ENCODE results near the gene IPO4.

IPO4 gene

DNA sequence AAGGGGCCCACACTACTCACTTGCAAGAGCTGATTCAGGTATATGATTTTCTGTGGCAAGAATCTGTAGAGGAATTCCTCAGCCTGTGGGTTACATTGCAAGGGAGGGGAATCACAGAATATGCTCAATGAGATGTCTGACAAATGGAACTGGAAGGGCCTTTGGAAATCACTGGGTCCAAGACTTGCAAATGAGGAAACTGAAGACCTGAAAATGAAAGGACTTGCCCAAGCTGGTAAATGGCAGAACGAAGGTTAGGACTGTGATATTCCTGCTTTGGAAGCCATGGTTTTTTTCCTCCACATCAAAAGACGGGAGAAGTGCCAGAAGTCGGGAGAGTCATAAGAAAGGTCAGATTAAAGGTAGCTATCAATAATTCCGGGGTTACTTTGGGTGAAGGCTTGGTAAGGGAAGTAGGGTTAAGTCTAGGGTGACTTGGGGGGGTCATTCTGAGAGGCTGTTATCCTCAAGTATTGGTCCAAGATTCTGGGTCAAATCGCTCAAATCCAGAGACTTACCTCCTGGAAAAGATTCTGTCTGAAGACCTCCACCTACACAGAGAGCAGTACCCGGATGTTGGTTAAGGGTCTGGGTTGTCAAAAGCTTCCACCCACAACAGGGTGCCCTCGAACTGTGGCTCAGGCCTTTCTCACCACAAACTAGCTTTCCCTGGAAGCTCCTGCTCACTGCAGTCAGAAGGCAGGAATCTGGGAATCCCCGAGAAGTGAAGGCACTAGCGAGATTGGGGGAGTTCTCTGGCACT is 42.7 kb downstream of the IPO4 start:
- peak overlapping the region; percentile 90 for H3K4me3 ChIP-seq (replicated peaks; ENCODE audit: low read depth, low read length)
- DNase-seq (ENCODE audit: low read depth) = no peak
- TF ChIP-seq, protein P1, sequence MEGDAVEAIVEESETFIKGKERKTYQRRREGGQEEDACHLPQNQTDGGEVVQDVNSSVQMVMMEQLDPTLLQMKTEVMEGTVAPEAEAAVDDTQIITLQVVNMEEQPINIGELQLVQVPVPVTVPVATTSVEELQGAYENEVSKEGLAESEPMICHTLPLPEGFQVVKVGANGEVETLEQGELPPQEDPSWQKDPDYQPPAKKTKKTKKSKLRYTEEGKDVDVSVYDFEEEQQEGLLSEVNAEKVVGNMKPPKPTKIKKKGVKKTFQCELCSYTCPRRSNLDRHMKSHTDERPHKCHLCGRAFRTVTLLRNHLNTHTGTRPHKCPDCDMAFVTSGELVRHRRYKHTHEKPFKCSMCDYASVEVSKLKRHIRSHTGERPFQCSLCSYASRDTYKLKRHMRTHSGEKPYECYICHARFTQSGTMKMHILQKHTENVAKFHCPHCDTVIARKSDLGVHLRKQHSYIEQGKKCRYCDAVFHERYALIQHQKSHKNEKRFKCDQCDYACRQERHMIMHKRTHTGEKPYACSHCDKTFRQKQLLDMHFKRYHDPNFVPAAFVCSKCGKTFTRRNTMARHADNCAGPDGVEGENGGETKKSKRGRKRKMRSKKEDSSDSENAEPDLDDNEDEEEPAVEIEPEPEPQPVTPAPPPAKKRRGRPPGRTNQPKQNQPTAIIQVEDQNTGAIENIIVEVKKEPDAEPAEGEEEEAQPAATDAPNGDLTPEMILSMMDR (IDR thresholded peaks at IDR 0.05; ENCODE audit: low read length, missing control alignments) = no peak

DNA sequence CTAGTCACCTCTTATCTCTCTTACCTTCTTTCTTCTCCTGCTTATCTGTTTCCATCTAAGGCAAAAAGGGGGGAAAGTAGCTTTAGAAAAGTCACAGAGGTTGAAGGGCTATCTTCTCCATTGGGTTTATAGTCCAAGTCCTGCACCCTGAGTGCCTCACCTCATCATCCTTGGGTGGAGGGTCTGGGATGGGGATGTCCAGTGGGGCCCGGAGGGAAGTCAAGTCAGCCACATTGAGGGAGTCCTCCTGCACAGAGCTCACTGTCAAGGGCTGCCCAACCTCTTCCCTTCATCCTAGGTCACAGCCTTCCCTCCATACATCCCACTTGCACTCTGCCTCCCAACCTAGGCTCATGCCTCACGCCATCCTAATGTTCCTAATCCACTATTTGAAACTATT is 43.4 kb downstream of the IPO4 start:
- DNase-seq (ENCODE audit: low read depth) = no peak
- peak overlapping the region; percentile 7 for H3K4me3 ChIP-seq (replicated peaks; ENCODE audit: low read depth, low read length)
- TF ChIP-seq, protein P1 (IDR thresholded peaks at IDR 0.05; ENCODE audit: low read length, missing control alignments) = no peak

DNA sequence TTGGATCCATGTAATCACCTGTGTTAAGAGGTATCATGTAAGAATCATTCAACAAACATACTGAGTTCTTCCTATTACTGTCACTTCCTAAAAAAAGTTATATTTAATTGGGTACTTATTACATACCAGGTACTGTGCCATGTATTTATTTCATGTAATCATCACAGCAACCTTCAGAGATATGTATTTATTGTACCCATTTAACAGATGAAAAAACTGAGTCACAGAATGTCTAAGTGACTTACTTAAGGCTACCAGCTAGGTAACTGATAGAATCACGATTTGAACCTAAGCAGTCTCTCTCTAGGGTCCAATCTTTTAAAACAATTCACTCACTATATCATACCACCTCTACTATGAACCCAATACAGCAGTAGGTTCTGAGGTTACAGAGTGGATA is 44.2 kb downstream of the IPO4 start:
- no peak for DNase-seq (ENCODE audit: low read depth)
- H3K4me3 ChIP-seq (replicated peaks; ENCODE audit: low read depth, low read length) = no peak overlapping the region
- TF ChIP-seq, protein P1 (IDR thresholded peaks at IDR 0.05; ENCODE audit: low read length, missing control alignments) = no peak

DNA sequence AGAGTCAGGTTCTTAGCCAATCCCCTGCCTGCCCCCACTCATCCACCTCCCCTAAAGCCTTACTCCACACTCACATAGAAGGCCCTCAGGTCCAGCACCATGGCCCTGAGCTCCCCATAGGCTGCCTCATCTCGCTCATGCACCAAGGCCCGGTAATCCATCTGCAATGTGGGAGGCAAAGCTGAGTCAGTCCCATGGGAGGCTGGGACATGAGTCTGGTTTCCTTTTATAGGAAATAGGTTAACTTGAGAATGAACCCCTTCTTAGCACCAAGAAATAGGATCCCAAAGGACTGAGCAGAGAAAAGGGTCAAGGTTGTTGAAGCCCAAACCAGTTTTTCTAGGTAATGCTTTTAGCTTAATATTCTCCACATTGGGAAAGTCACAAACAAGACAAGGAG is 45.1 kb downstream of the IPO4 start:
- no peak overlapping the region for H3K4me3 ChIP-seq (replicated peaks; ENCODE audit: low read depth, low read length)
- TF ChIP-seq, protein P1 (IDR thresholded peaks at IDR 0.05; ENCODE audit: low read length, missing control alignments) = no peak
- no peak for DNase-seq (ENCODE audit: low read depth)

DNA sequence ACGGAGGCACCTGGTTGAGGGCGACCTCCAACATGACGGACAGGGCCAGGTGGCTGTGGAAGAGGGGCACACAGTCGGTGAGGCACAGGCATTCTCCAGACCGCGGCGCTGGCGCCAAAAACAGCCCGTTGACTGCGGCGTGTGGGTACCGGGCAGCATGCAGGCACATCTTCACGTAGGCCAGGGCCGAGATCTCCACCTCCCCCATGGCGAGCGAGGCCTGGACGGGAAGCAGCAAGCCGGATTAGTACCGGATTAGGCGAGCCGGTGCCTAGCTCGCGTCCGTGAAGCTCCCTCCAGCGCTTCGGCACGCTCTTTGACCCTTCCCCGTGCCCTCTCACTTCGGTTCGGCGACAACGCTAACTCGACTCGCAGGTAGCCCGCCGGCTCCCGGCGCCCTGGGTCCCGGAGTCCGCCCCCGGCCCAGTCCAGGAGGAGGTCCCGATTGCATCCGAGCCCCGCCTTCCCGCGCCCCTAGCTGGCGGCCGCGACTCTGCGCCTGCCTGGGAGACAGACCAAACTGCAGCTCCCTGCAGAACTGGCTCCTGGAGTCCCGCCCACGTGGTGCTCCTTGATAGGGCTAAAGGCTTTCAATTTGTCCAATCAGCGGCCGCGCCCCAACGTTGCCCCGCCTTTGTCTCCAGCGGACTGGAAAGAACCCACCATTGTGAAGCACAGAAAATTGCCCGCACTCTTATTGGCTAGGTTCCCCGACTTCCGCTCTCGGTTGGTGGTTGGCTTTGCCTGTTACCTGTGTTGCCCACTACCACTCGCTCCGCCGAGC is 47.3 kb downstream of the IPO4 start, which contains the start of gene EMC9:
Gene EMC9, minus strand, starts transcription at position 495 of the 784 bp plus-strand sequence. Its CDS starts 287 bp downstream, at position 208.
- TF ChIP-seq, protein P1 (IDR thresholded peaks at IDR 0.05; ENCODE audit: low read length, missing control alignments) = peak; percentile 36
- peak; percentile 99 for DNase-seq (ENCODE audit: low read depth)
- H3K4me3 ChIP-seq (replicated peaks; ENCODE audit: low read depth, low read length) = peak within 1 kb of the TSS; percentile 84

DNA sequence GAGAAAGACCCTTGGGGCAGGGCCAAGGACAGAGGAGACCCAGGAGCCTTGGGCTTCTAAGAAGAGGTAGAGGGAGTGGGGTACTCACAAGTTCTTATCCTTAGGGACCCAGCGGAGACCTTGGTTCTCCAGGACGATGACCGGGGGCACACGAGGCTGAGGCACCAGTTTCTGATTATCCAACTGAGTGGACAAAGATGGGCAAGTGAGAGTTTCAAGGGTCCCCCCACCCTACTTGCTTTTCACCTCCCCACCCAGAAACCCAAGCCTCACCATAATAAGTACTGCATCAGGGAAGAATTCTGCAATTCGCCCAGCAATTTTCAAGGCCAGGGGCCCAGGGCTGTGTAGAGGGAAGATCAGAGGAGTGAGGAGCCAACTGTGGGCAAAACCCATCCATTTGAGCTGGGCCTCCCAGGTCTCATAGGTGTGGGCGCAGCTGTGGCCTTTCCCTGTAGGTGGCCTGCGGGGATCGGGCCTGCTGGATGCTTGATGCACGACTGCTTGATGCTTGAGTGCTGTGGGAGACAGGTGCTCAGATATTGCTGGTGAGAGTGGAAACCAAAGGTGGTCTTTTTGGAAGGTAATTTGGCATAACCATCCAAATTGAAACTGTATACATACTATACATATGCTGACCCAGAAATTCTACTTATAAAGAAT is 49.2 kb downstream of the IPO4 start:
- TF ChIP-seq, protein P1 (IDR thresholded peaks at IDR 0.05; ENCODE audit: low read length, missing control alignments) = no peak
- no peak for DNase-seq (ENCODE audit: low read depth)
- no peak overlapping the region for H3K4me3 ChIP-seq (replicated peaks; ENCODE audit: low read depth, low read length)

All from fibroblast of pulmonary artery (primary cell).